ENCODE results near the gene AIP.
A peak's percentile ranks its signal among the peaks of the same experiment; 100 is the strongest.

AIP gene

DNA sequence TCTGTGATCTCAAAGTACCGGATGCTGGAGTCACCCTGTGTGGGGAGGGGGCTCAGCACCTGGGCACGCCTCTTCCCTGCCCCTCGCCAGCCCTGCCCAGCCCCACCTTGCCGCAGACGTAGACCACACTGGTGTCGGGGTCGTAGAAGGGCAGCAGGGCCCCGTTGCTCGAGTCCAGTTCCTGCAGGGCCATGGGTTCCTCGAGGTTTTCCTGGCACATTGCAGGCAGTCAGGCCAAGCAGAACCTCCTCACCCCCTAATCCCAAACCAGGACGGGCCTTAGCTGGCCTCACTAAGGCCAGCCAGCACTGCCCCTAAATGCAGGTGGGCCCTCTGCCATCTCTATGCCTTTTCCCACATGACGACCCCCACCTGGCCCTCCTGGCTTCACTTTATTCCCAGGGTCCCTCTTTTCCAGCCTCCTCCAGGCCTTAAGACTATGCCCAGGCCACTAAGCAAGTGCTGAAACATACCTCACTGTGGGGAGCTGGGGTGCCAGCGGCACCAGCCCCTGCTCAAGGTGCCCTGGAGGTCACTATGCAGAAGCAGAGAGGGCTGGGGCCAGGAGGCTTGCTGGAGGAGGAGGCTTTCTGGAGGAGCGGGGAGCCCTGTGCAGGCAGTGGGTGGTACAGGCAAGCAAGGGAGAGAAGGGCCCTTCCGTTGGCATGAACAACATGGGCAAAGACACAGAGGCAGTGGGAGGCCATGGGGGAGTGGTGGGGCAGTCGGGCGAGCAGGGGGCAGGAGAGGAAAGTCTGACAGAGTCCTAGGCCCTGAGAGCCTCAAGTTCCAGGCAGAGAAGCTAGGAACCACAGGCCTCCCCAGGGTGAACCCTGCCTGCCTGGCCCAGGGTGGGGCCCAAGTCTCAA is 42.4 kb upstream of the AIP start:
- Mint-ChIP-seq H3K36me3 (ENCODE audit: low read depth) (peaks cover 74% of the 10 kb centered on the region), H3K4me1 (ENCODE audit: low read depth) (peaks cover 78% of the 10 kb centered on the region)

GRCh38 chr11:67441098-67441563 is 41.7 kb upstream of the AIP start:
- intact Hi-C loops (cut with micrococcal nuclease): no loop called here
- no peak overlapping the region for H3K4me3 Mint-ChIP-seq
- peaks cover 67% of the 10 kb centered on the region for H3K36me3 Mint-ChIP-seq (ENCODE audit: low read depth)
- peaks cover 75% of the 10 kb centered on the region for H3K4me1 Mint-ChIP-seq (ENCODE audit: low read depth)
- H3K27ac Mint-ChIP-seq: peak overlapping the region; percentile 60
- H3K9me3 Mint-ChIP-seq: no peaks in the 10 kb centered on the region
- no peaks in the 10 kb centered on the region for H3K27me3 Mint-ChIP-seq

More for the DNA sequence above, 42.4 kb upstream of the AIP start:
- intact Hi-C loops (cut with micrococcal nuclease): no loop called here
- Mint-ChIP-seq H3K9me3 (no peaks in the 10 kb centered on the region), H3K4me3 (peak overlapping the region; percentile 10), H3K27ac (peak overlapping the region; percentile 60), H3K27me3 (no peaks in the 10 kb centered on the region)

GRCh38 chr11:67441731-67442351 is 41.0 kb upstream of the AIP start:
- Mint-ChIP-seq H3K27me3 (no peaks in the 10 kb centered on the region), H3K4me3 (peak overlapping the region; percentile 89), H3K27ac (peak overlapping the region; percentile 91), H3K9me3 (no peaks in the 10 kb centered on the region), H3K36me3 (ENCODE audit: low read depth) (peaks cover 60% of the 10 kb centered on the region), H3K4me1 (ENCODE audit: low read depth) (peaks cover 70% of the 10 kb centered on the region)
- intact Hi-C loops (cut with micrococcal nuclease): loop anchor here (2.0 kb wide), 1 partner anchor 27 kb away; the partner anchor contains the start of gene TMEM134

GRCh38 chr11:67442504-67443404 is 40.1 kb upstream of the AIP start:
- Mint-ChIP-seq H3K4me3 (peak overlapping the region; percentile 89), H3K27me3 (peaks cover 2% of the 10 kb centered on the region), H3K27ac (peak overlapping the region; percentile 91), H3K9me3 (no peaks in the 10 kb centered on the region), H3K4me1 (ENCODE audit: low read depth) (peaks cover 70% of the 10 kb centered on the region), H3K36me3 (ENCODE audit: low read depth) (peaks cover 53% of the 10 kb centered on the region)
- intact Hi-C loops (cut with micrococcal nuclease): loop anchor here (1.0 to 2.0 kb wide), 2 partner anchors 26 to 41 kb away; partner anchors contain the start of genes AIP and TMEM134

GRCh38 chr11:67445515-67445914 is 37.3 kb upstream of the AIP start:
- Mint-ChIP-seq H3K4me1 (ENCODE audit: low read depth) (peaks cover 73% of the 10 kb centered on the region), H3K36me3 (ENCODE audit: low read depth) (peaks cover 26% of the 10 kb centered on the region), H3K4me3 (no peak overlapping the region), H3K27ac (peak overlapping the region; percentile 91), H3K9me3 (no peaks in the 10 kb centered on the region), H3K27me3 (peaks cover 2% of the 10 kb centered on the region)
- intact Hi-C loops (cut with micrococcal nuclease): no loop called here

DNA sequence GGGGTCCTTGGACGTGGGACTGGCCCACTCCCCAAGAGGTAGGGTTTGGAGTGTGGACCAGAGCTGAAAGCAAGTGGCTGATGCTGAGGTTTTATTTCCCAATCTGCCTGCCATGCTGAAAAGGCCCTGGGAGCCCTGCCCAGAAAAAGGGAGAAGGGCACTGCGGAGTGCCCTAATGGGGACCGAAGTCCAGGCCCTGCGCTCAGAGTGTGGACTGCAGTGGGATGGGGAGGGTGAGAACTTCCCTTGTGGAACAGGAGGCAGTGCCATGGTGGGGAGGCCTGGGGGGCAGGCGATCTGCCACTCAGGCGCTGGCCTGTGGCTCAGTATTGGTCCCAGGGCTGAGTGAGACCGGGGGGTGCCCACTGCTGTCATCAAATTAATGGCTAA is 34.6 kb upstream of the AIP start:
- Mint-ChIP-seq H3K27ac (peak overlapping the region; percentile 57), H3K4me1 (ENCODE audit: low read depth) (peaks cover 70% of the 10 kb centered on the region), H3K36me3 (ENCODE audit: low read depth) (no peaks in the 10 kb centered on the region), H3K9me3 (no peaks in the 10 kb centered on the region), H3K4me3 (no peak overlapping the region), H3K27me3 (peaks cover 2% of the 10 kb centered on the region)
- intact Hi-C loops (cut with micrococcal nuclease): no loop called here

DNA sequence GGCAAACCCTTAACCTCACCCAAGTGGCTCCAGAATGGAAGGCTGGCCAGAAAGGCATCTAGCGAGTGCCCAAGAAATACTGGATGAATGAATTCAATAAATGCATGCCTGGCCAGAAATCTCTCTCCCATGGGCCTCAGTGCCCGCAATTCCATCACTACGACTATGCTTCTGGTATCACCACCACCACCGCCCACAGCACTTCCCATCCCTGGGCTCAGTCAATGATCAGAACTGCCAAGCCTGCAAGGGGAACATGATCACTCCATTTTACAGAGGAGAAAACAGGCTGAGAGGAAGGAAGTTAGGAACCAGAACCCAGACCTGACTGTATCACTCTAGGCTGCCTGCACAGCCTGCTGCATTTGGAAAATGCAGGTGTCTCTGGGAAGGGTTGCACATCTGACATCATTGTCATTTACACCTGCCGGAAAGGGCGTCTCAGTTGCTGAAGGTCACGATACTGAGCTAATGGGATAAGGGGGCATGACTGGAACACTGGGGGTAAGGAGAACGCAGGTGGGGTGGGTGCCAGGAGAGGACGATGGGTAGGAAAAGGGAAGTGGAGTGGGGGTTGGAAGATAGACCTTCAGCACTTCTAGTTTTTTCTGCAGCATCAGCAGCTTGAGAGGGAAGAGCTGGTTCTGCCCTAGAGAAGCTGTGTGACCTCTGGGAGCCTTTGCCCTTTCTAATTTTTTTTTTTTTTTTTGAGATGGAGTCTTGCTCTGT is 33.5 kb upstream of the AIP start:
- Mint-ChIP-seq H3K36me3 (ENCODE audit: low read depth) (no peaks in the 10 kb centered on the region), H3K4me1 (ENCODE audit: low read depth) (peaks cover 69% of the 10 kb centered on the region), H3K27me3 (peaks cover 2% of the 10 kb centered on the region), H3K9me3 (no peaks in the 10 kb centered on the region), H3K27ac (peak overlapping the region; percentile 87), H3K4me3 (peak overlapping the region; percentile 37)
- intact Hi-C loops (cut with micrococcal nuclease): no loop called here

DNA sequence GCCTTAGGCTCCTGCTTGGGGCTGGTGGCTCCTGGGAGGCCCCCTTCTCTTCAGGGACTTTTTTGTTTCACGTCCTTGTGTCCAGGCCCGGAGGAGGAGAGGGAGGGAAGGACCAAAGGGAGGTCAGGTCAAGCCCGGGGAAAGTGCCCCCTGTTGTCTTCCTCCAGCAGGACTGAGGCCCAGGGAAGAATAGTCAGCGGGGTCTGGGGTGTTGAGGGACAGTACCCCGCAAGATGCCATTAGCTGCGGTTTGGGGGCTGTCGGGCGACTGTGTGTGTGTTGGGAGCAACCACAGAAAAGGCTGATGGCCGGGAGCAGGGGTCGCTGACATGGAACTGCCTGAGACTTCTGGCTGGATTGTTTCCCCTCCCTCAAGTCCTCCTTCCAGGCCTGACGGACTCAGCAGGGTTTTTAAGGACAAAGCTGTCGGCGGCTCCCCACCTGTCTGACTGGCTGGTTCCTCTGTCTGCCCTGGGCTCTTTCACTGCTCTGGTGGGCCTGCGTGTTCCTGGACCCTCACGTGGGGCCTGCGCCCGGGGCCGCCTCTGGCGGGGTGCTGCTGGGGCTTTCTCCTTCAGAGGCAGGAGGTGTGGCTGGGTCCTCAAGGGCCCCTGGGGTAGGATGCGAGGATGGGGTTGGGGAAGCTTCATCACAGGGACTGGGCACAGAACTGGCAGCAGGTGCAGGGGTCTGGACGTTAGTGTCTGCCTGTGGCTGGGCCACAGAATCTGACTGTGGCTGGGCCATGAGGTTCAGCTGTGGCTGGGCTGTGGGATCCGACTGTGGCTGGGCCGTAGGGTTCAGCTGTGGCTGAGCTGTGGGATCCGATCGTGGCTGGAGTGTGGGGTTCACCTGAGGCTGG is 31.8 kb upstream of the AIP start:
- Mint-ChIP-seq H3K27me3 (peaks cover 3% of the 10 kb centered on the region), H3K27ac (peak overlapping the region; percentile 87), H3K36me3 (ENCODE audit: low read depth) (no peaks in the 10 kb centered on the region), H3K4me1 (ENCODE audit: low read depth) (peaks cover 71% of the 10 kb centered on the region), H3K4me3 (no peak overlapping the region), H3K9me3 (no peaks in the 10 kb centered on the region)
- intact Hi-C loops (cut with micrococcal nuclease): no loop called here

DNA sequence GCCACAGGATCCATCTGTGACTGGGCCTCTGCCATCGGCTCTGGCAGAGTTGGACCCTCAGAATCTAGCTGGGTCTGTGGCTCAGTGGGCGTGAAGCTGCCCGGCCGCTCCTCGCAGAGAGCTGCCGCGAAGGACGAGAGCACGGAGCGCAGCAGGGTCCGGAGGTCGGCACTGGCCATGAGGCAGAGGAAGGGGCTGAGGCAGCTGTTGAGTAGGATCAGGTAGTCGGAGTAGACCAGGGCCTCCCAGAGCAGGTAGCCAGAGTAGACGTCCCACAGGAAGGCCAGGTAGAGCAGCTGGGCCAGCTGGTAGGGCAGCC is 31.2 kb upstream of the AIP start:
- Mint-ChIP-seq H3K27me3 (peaks cover 3% of the 10 kb centered on the region), H3K27ac (peak overlapping the region; percentile 87), H3K36me3 (ENCODE audit: low read depth) (no peaks in the 10 kb centered on the region), H3K4me3 (no peak overlapping the region), H3K9me3 (no peaks in the 10 kb centered on the region), H3K4me1 (ENCODE audit: low read depth) (peaks cover 71% of the 10 kb centered on the region)
- intact Hi-C loops (cut with micrococcal nuclease): no loop called here

GRCh38 chr11:67452141-67452952 is 30.5 kb upstream of the AIP start, which contains the start of gene GPR152:
Gene GPR152, minus strand, starts transcription at chr11:67452729. Its CDS starts 5 bp downstream, at chr11:67452724.
- Mint-ChIP-seq H3K27ac (peak within 1 kb of the TSS; percentile 87), H3K36me3 (ENCODE audit: low read depth) (no peaks in the 10 kb centered on the region), H3K4me1 (ENCODE audit: low read depth) (peaks cover 69% of the 10 kb centered on the region), H3K9me3 (no peaks in the 10 kb centered on the region), H3K27me3 (peaks cover 3% of the 10 kb centered on the region), H3K4me3 (peak within 1 kb of the TSS; percentile 43)
- intact Hi-C loops (cut with micrococcal nuclease): no loop called here

DNA sequence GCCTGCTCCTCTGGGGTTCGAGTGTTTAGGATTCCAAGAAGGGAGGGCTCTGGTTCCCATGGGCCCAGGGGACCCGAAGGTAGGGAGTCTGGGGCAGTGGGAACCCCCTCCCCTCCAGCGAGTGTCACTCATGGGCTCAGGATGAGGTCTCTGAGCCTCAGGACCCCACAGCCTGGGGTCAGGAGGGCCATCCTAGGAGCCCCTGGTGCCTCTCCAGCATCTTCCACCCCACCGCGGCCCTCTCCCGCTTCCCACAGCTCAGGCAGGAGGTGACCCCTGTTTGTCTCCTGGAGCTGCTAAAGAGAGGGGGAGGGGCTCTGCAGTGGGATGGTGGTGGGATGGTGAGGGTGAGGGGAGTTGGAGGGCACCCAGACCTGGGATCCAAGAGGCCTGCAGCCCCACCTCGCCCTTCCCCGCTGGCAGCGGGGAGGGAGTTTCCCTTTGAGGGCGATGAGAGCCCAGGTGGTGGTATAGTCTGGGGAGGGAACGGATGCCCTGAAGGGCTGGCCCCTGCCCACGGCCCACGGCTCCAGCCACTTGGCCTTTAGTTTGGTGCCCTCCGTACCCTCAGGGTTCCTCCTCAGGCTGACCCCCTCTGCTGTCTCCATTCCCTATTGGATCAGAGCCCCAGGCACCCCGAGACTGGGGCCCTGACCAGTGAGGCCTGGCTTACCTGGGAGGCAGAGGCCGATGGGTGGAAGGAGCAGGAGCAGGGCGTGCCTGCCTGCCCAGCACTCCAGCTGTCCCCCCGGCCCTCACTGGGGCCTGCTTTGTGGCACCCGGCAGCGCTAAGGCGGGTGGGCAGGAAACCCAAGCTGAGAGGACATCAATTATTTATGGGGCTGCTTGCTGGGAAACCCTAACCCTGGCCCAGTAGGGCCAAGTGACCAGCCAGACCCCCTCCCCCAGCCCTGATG is 28.8 kb upstream of the AIP start:
- Mint-ChIP-seq H3K4me1 (ENCODE audit: low read depth) (peaks cover 54% of the 10 kb centered on the region), H3K36me3 (ENCODE audit: low read depth) (no peaks in the 10 kb centered on the region), H3K27me3 (peaks cover 1% of the 10 kb centered on the region), H3K9me3 (no peaks in the 10 kb centered on the region), H3K27ac (peak overlapping the region; percentile 21), H3K4me3 (no peak overlapping the region)
- intact Hi-C loops (cut with micrococcal nuclease): no loop called here
